HK-2 (cell line): Measurements from ENCODE around the gene SSX2IP.
"Not testable (repeated sequence)": the region's sequence is repeated elsewhere in the genome, so short reads cannot be mapped to it uniquely, and the experiment has no call there.

Experiments
- DNase-seq: peaks from one replicate; pipeline ENCODE4 v3.0.0-alpha.2; 2018; ENCODE audit not compliant: unreplicated experiment

The SSX2IP gene

GRCh38 chr1:84675631-84676030 lies 14.6 kb downstream of the SSX2IP start:
- DNase-seq = no peak

- no peak for DNase-seq
These were observed 15.2 kb downstream of the SSX2IP start for GRCh38 chr1:84675106-84675505.

- no peak for DNase-seq
These were observed 15.6 kb downstream of the SSX2IP start for GRCh38 chr1:84674705-84675104.

GRCh38 chr1:84674021-84674420 lies 16.2 kb downstream of the SSX2IP start:
- DNase-seq = no peak

GRCh38 chr1:84672080-84672854 lies 18.0 kb downstream of the SSX2IP start:
- DNase-seq = no peak

- no peak for DNase-seq
These were observed 20.4 kb downstream of the SSX2IP start for GRCh38 chr1:84669831-84670230.

- no peak for DNase-seq
These were observed 22.1 kb downstream of the SSX2IP start for GRCh38 chr1:84668185-84668584.

- DNase-seq = no peak
These were observed 24.5 kb downstream of the SSX2IP start for GRCh38 chr1:84665703-84666317.

GRCh38 chr1:84653130-84653677 lies 37.1 kb downstream of the SSX2IP start:
- no peak for DNase-seq

GRCh38 chr1:84644472-84644871 lies 45.8 kb downstream of the SSX2IP start:
- DNase-seq = no peak

- no peak for DNase-seq
These were observed 47.1 kb downstream of the SSX2IP start for GRCh38 chr1:84643183-84643582.

GRCh38 chr1:84642774-84643173 lies 47.5 kb downstream of the SSX2IP start:
- DNase-seq = no peak

- DNase-seq = not testable (repeated sequence)
These were observed 50.5 kb downstream of the SSX2IP start for GRCh38 chr1:84639731-84640130.

- no peak for DNase-seq
These were observed 54.8 kb downstream of the SSX2IP start for GRCh38 chr1:84635429-84635828.

- DNase-seq = no peak
These were observed 55.6 kb downstream of the SSX2IP start for GRCh38 chr1:84634536-84635205.

GRCh38 chr1:84632673-84633434 lies 57.4 kb downstream of the SSX2IP start:
- DNase-seq = peak; percentile 26

- no peak for DNase-seq
These were observed 58.1 kb downstream of the SSX2IP start for GRCh38 chr1:84632137-84632536.

- DNase-seq = no peak
These were observed 65.4 kb downstream of the SSX2IP start for GRCh38 chr1:84624876-84625275.

GRCh38 chr1:84621553-84621952 lies 68.7 kb downstream of the SSX2IP start:
- DNase-seq = no peak

GRCh38 chr1:84620720-84621313 lies 69.4 kb downstream of the SSX2IP start:
- DNase-seq = peak; percentile 91

- peak; percentile 36 for DNase-seq
These were observed 70.7 kb downstream of the SSX2IP start for GRCh38 chr1:84619383-84620102.
